PC-3 (cell line): ENCODE results near the gene RNF146. TPM values are rescaled to one million over a fixed set of nuclear protein-coding genes. Genes with fewer than 3 reads are reported as not detected.
"Not testable (repeated sequence)": the region's sequence is repeated elsewhere in the genome, so short reads cannot be mapped to it uniquely, and the experiment has no call there.

ENCODE experiments used
- ATAC-seq: fragments of 200-7000 bp; cut with Tn5 transposase; 2 replicates; pipeline ENCODE4 v1.9.1; 2020; ENCODE audit warnings: mild to moderate bottlenecking, moderate library complexity
- BruUV-seq: library from RNA; stranded (reverse); fragments of 400-500 nt; replicated peaks from 2 replicates; lab custom pipeline; 2021; lab: Mats Ljungman, UMichigan
- CTCF ChIA-PET: fragments of 300-600 bp; sonication (Branson Sonifier 250); formaldehyde crosslinking; loops from one replicate; lab custom pipeline; 2022; ENCODE audit warnings: antibody characterized with exemption; lab: Charles Lee
- POLR2A ChIA-PET: fragments of 300-600 bp; sonication (Branson Sonifier 250); formaldehyde crosslinking; loops from one replicate; lab custom pipeline; 2022; ENCODE audit warnings: antibody characterized with exemption; ENCODE audit not compliant: unreplicated experiment; lab: Charles Lee
- DNase-seq: peaks from one replicate; pipeline ENCODE4 v3.0.0-alpha.2; 2015
- H2AFZ ChIP-seq: fragments of 300-600 bp; sonication (generic); 2 replicates; pipeline ENCODE4 v1.6.0; 2016; ENCODE audit warnings: antibody characterized with exemption, low read length
- H3F3A ChIP-seq: fragments of 300-600 bp; sonication (generic); one replicate; pipeline ENCODE4 v1.6.0; 2017; ENCODE audit warnings: antibody characterized with exemption, low read length, control low read depth, mild to moderate bottlenecking; ENCODE audit not compliant: unreplicated experiment
- H3K27ac ChIP-seq: fragments of 300-600 bp; sonication (generic); 2 replicates; pipeline ENCODE4 v1.5.1; 2016; ENCODE audit warnings: mild to moderate bottlenecking, low read length
- H3K27me3 ChIP-seq: fragments of 300-600 bp; sonication (generic); 2 replicates; pipeline ENCODE4 v1.6.1; 2016; ENCODE audit warnings: low read length, mixed read lengths
- H3K36me3 ChIP-seq: fragments of 300-600 bp; sonication (generic); 2 replicates; pipeline ENCODE4 v1.6.1; 2016; ENCODE audit warnings: low read depth, mixed run types, low read length, mixed read lengths
- H3K4me1 ChIP-seq: fragments of 300-600 bp; sonication (generic); 2 replicates; pipeline ENCODE4 v1.5.1; 2016; ENCODE audit warnings: low read length; ENCODE audit not compliant: insufficient read depth
- H3K4me2 ChIP-seq: fragments of 300-600 bp; sonication (generic); 2 replicates; pipeline ENCODE4 v1.6.0; 2016; ENCODE audit warnings: low read length
- H3K4me3 ChIP-seq: fragments of 300-600 bp; sonication (generic); 2 replicates; pipeline ENCODE4 v1.5.1; 2016; ENCODE audit warnings: mild to moderate bottlenecking, low read length, mixed read lengths
- H3K79me2 ChIP-seq: fragments of 300-600 bp; sonication (generic); 2 replicates; pipeline ENCODE4 v1.6.1; 2017; ENCODE audit warnings: low read length, mixed read lengths
- H3K9ac ChIP-seq: fragments of 300-600 bp; sonication (generic); 2 replicates; pipeline ENCODE4 v1.6.0; 2016; ENCODE audit warnings: mild to moderate bottlenecking, low read length
- H3K9me2 ChIP-seq: fragments of 300-600 bp; sonication (generic); replicated peaks from 2 replicates; pipeline ENCODE4 v1.6.1; 2016; ENCODE audit warnings: mixed run types, low read length, mixed read lengths
- H3K9me3 ChIP-seq: fragments of 300-600 bp; sonication (generic); 2 replicates; pipeline ENCODE4 v1.6.1; 2016; ENCODE audit warnings: low read length, mixed read lengths
- H4K20me1 ChIP-seq: fragments of 300-600 bp; sonication (generic); 2 replicates; pipeline ENCODE4 v1.6.1; 2016; ENCODE audit warnings: low read length, mixed read lengths
- CTCF ChIP-seq: fragments of 300-600 bp; sonication (generic); conservative IDR thresholded peaks from 2 replicates; pipeline ENCODE4 v1.5.1; 2017; ENCODE audit warnings: antibody characterized with exemption, low read depth, mild to moderate bottlenecking, low read length
- EZH2 ChIP-seq: fragments of 300-600 bp; sonication (generic); IDR thresholded peaks from one replicate; pipeline ENCODE4 v1.6.1; 2017; ENCODE audit warnings: antibody characterized with exemption, mild to moderate bottlenecking, low read length; ENCODE audit not compliant: unreplicated experiment
- EZH2phosphoT487 ChIP-seq: fragments of 300-600 bp; sonication (generic); IDR thresholded peaks from 2 replicates; pipeline ENCODE4 v1.6.1; 2018; ENCODE audit warnings: mild to moderate bottlenecking, antibody characterized with exemption, low read length, borderline replicate concordance
- intact Hi-C: fragments of 100-400 bp; cut with micrococcal nuclease; formaldehyde crosslinking; loops from 2 replicates; pipeline ENCODE4 v1.9.0; 2023
- total RNA-seq: library from RNA; depleted of rRNA; stranded (reverse); fragments of >200 nt; gene quantifications from 2 replicates; pipeline ENCODE4 v1.2.3, GENCODE V29; 2014; rRNA removed

Gene RNF146
- total RNA-seq, 1 experiment from 2014 or later = 11.6 TPM

GRCh38 chr6:127328043-127328609 lies 61.5 kb downstream of the RNF146 start:
- H3K79me2 ChIP-seq = 0 out of 2 replicates have a peak, but pooled peaks cover 4% of the 10 kb centered on the region
- peak; percentile 33; the same call in 1 of the 2 replicates for ATAC-seq
- CTCF ChIA-PET = no interaction called here

GRCh38 chr6:127331256-127331655 lies 64.6 kb downstream of the RNF146 start:
- H3K9me2 ChIP-seq, H2AFZ ChIP-seq, H3K27ac ChIP-seq, H3K27me3 ChIP-seq, H3F3A ChIP-seq, DNase-seq, intact Hi-C loops, ATAC-seq, H3K4me2 ChIP-seq, H3K36me3 ChIP-seq, H3K9me3 ChIP-seq, H3K9ac ChIP-seq, H3K4me3 ChIP-seq, H4K20me1 ChIP-seq, POLR2A ChIA-PET, CTCF ChIA-PET, BruUV-seq: not testable (repeated sequence)
- Histone ChIP-seq H3K79me2 (peaks cover 26% of the 10 kb centered on the region), H3K4me1 (peaks cover 14% of the 10 kb centered on the region)

More at GRCh38 chr6:127328043-127328609, 61.5 kb downstream of the RNF146 start:
- BruUV-seq = no TSS peak
- Histone ChIP-seq H3K9me3 (no peaks in the 10 kb centered on the region), H3K27ac (no peak overlapping the region), H3F3A (no peaks in the 10 kb centered on the region), H2AFZ (no peak overlapping the region), H3K27me3 (no peaks in the 10 kb centered on the region), H3K36me3 (peaks cover 5% of the 10 kb centered on the region; the same call in 1 of the 2 replicates), H3K9ac (no peak overlapping the region), H4K20me1 (no peaks in the 10 kb centered on the region), H3K9me2 (no peaks in the 10 kb centered on the region), H3K4me2 (no peak overlapping the region), H3K4me1 (peaks cover 14% of the 10 kb centered on the region), H3K4me3 (no peak overlapping the region)
- intact Hi-C loops = no loop called here
- POLR2A ChIA-PET = no interaction called here
- no peak for DNase-seq
- TF ChIP-seq EZH2phosphoT487 (no peak), EZH2 (no peak), CTCF (no peak)

GRCh38 chr6:127332383-127332961 lies 65.8 kb downstream of the RNF146 start:
- H3K36me3 ChIP-seq = 0 out of 2 replicates have a peak, but pooled peaks cover 5% of the 10 kb centered on the region
- no peak overlapping the region for H3K4me2 ChIP-seq
- ATAC-seq = no peak; the same call in 1 of the 2 replicates
- H3K79me2 ChIP-seq = peaks cover 38% of the 10 kb centered on the region
- no peak for TF ChIP-seq EZH2phosphoT487
- no peak for TF ChIP-seq EZH2
- TF ChIP-seq CTCF = no peak
- H3K27me3 ChIP-seq = no peaks in the 10 kb centered on the region
- no peaks in the 10 kb centered on the region for H3K9me2 ChIP-seq
- ChIA-PET CTCF (no interaction called here), POLR2A (no interaction called here)
- intact Hi-C loops = no loop called here
- H2AFZ ChIP-seq = no peak overlapping the region
- no peaks in the 10 kb centered on the region for H3F3A ChIP-seq
- H3K9ac ChIP-seq = no peak overlapping the region
- H3K27ac ChIP-seq = no peak overlapping the region
- H3K9me3 ChIP-seq = no peaks in the 10 kb centered on the region
- H3K4me1 ChIP-seq = peaks cover 14% of the 10 kb centered on the region
- no peak for DNase-seq
- no TSS peak for BruUV-seq
- peaks cover 6% of the 10 kb centered on the region; the same call in 1 of the 2 replicates for H4K20me1 ChIP-seq
- no peak overlapping the region for H3K4me3 ChIP-seq

Other genes starting within 250 kb of the RNF146 start
- not detected in 2 replicates for gene RSPO3, start 148.2 kb upstream of the RNF146 start, total RNA-seq
- gene ECHDC1, start 76.7 kb downstream of the RNF146 start, total RNA-seq = 24.2 and 34.5 TPM in 2 replicates
- 0.04 TPM in 1 of 2 replicates, not detected in the other for gene KIAA0408, start 192.5 kb downstream of the RNF146 start, total RNA-seq